Urinary bladder (tissue), 4 donors: ENCODE measurements around the gene TMEM80. TPM values are rescaled to one million over a fixed set of nuclear protein-coding genes. Genes with fewer than 3 reads are reported as not detected.

ENCODE experiments used
- DNase-seq: peaks from one replicate; pipeline ENCODE4 v3.0.0-alpha.2; 2015; ENCODE audit errors: extremely low spot score
- H3K27ac ChIP-seq: one replicate; pipeline ENCODE4 v1.5.1; 2013; ENCODE audit warnings: low read depth, mild to moderate bottlenecking, moderate library complexity
- H3K36me3 ChIP-seq: one replicate; pipeline ENCODE4 v1.6.1; 2013; ENCODE audit warnings: mild to moderate bottlenecking, moderate library complexity; ENCODE audit not compliant: insufficient read depth
- H3K4me1 ChIP-seq: one replicate; pipeline ENCODE4 v1.6.1; 2013; ENCODE audit warnings: mild to moderate bottlenecking, moderate library complexity; ENCODE audit not compliant: insufficient read depth
- H3K4me3 ChIP-seq: one replicate; pipeline ENCODE4 v1.5.1; 2013; ENCODE audit warnings: low read depth, low read length
- WGBS: extraction: QIAGEN DNeasy Blood & Tissue Kit; methylation state at CpG from one replicate; pipeline ENCODE4 v1.1.7; 2013; 5-methylcytosine and 5-hydroxymethylcytosine counted together
- polyA plus RNA-seq: library from polyadenylated mRNA; stranded (reverse); fragments of 200-250 nt; gene quantifications from one replicate; pipeline ENCODE4 v1.2.3, GENCODE V29; 2013
- total RNA-seq: library from RNA; depleted of rRNA; stranded (reverse); fragments of >200 nt; gene quantifications from one replicate; pipeline ENCODE4 v1.2.3, GENCODE V29; 2014
- donor health status: healthy with polysubstance abuse.
- donor health status: healthy.

Gene TMEM80
- total and polyA plus RNA-seq, 2 donors = 10.8 to 36.8 TPM

- H3K4me1 ChIP-seq = peaks cover 8% of the 10 kb centered on the region
- H3K27ac ChIP-seq = no peak overlapping the region
- no peak for DNase-seq
- H3K36me3 ChIP-seq = no peaks in the 10 kb centered on the region
- H3K4me3 ChIP-seq = no peak overlapping the region
- 75% methylated on average over 17 of the region's 17 CpGs for WGBS
These were observed 3.0 kb downstream of the TMEM80 start for GRCh38 chr11:698493-699115.

GRCh38 chr11:699116-699508 lies 3.5 kb downstream of the TMEM80 start:
- peaks cover 4% of the 10 kb centered on the region for H3K4me1 ChIP-seq
- no peak overlapping the region for H3K4me3 ChIP-seq
- DNase-seq = no peak
- no peaks in the 10 kb centered on the region for H3K36me3 ChIP-seq
- no peak overlapping the region for H3K27ac ChIP-seq
- 96% methylated on average over 7 of the region's 7 CpGs for WGBS

- no peak overlapping the region for H3K27ac ChIP-seq
- WGBS = 91% methylated on average over 1 of the region's 1 CpG
These were observed 4.1 kb downstream of the TMEM80 start for GRCh38 chr11:699753-700152.

GRCh38 chr11:701741-702461 lies 6.3 kb downstream of the TMEM80 start:
- Histone ChIP-seq H3K27ac (no peak overlapping the region), H3K4me3 (no peak overlapping the region), H3K36me3 (no peaks in the 10 kb centered on the region), H3K4me1 (no peaks in the 10 kb centered on the region)
- DNase-seq = no peak
- WGBS = 94% methylated on average over 22 of the region's 22 CpGs

More at GRCh38 chr11:699753-700152, 4.1 kb downstream of the TMEM80 start:
- Histone ChIP-seq H3K36me3 (no peaks in the 10 kb centered on the region), H3K4me1 (peaks cover 2% of the 10 kb centered on the region), H3K4me3 (no peak overlapping the region)
- no peak for DNase-seq

GRCh38 chr11:702462-703461 lies 7.1 kb downstream of the TMEM80 start:
- H3K4me1 ChIP-seq = no peaks in the 10 kb centered on the region
- 81% methylated on average over 26 of the region's 26 CpGs for WGBS
- H3K27ac ChIP-seq = peak overlapping the region; percentile 27
- H3K4me3 ChIP-seq = no peak overlapping the region
- DNase-seq = no peak
- H3K36me3 ChIP-seq = no peaks in the 10 kb centered on the region

- no peaks in the 10 kb centered on the region for H3K36me3 ChIP-seq
- no peak overlapping the region for H3K4me3 ChIP-seq
- H3K4me1 ChIP-seq = no peaks in the 10 kb centered on the region
- no peak for DNase-seq
- H3K27ac ChIP-seq = peak overlapping the region; percentile 27
- WGBS = 89% methylated on average over 9 of the region's 9 CpGs
These were observed 7.9 kb downstream of the TMEM80 start for GRCh38 chr11:703506-703905.

GRCh38 chr11:704228-704674 lies 8.6 kb downstream of the TMEM80 start:
- Histone ChIP-seq H3K36me3 (no peaks in the 10 kb centered on the region), H3K4me3 (no peak overlapping the region), H3K27ac (peak overlapping the region; percentile 74), H3K4me1 (no peaks in the 10 kb centered on the region)
- DNase-seq = no peak
- WGBS = 88% methylated on average over 18 of the region's 18 CpGs

- DNase-seq = no peak
- H3K4me3 ChIP-seq = no peak overlapping the region
- H3K27ac ChIP-seq = peak overlapping the region; percentile 74
- no peaks in the 10 kb centered on the region for H3K4me1 ChIP-seq
- 67% methylated on average over 27 of the region's 27 CpGs for WGBS
- H3K36me3 ChIP-seq = no peaks in the 10 kb centered on the region
These were observed 9.4 kb downstream of the TMEM80 start for GRCh38 chr11:704781-705645.

GRCh38 chr11:705646-706438 lies 10.2 kb downstream of the TMEM80 start, which contains the start of gene EPS8L2:
Gene EPS8L2 (plus strand): TSS chr11:706231. CDS start chr11:709408, 3,177 bp downstream.
- Histone ChIP-seq H3K4me3 (peak within 1 kb of the TSS; percentile 50), H3K36me3 (peaks cover 1% of the 10 kb centered on the region), H3K27ac (peak within 1 kb of the TSS; percentile 71), H3K4me1 (no peaks in the 10 kb centered on the region)
- 8% methylated on average over 90 of the region's 90 CpGs for WGBS
- no peak for DNase-seq

- 5% methylated on average over 22 of the region's 22 CpGs for WGBS
- DNase-seq = no peak
- Histone ChIP-seq H3K27ac (peak overlapping the region; percentile 59), H3K4me3 (peak overlapping the region; percentile 50), H3K4me1 (no peaks in the 10 kb centered on the region), H3K36me3 (peaks cover 1% of the 10 kb centered on the region)
These were observed 10.9 kb downstream of the TMEM80 start for GRCh38 chr11:706439-706956.

- Histone ChIP-seq H3K27ac (no peak overlapping the region), H3K36me3 (peaks cover 1% of the 10 kb centered on the region), H3K4me1 (no peaks in the 10 kb centered on the region), H3K4me3 (peak overlapping the region; percentile 50)
- 40% methylated on average over 30 of the region's 30 CpGs for WGBS
- DNase-seq = no peak
These were observed 11.6 kb downstream of the TMEM80 start for GRCh38 chr11:706957-707816.
